HG02938 (cell line): Measurements from ENCODE around the gene CTF1.

Source experiments
- ATAC-seq: cut with Tn5 transposase; IDR thresholded peaks from one replicate; pipeline ENCODE4 v1.9.1; 2021; ENCODE audit warnings: mild to moderate bottlenecking, moderate library complexity; ENCODE audit not compliant: unreplicated experiment

Gene CTF1

DNA sequence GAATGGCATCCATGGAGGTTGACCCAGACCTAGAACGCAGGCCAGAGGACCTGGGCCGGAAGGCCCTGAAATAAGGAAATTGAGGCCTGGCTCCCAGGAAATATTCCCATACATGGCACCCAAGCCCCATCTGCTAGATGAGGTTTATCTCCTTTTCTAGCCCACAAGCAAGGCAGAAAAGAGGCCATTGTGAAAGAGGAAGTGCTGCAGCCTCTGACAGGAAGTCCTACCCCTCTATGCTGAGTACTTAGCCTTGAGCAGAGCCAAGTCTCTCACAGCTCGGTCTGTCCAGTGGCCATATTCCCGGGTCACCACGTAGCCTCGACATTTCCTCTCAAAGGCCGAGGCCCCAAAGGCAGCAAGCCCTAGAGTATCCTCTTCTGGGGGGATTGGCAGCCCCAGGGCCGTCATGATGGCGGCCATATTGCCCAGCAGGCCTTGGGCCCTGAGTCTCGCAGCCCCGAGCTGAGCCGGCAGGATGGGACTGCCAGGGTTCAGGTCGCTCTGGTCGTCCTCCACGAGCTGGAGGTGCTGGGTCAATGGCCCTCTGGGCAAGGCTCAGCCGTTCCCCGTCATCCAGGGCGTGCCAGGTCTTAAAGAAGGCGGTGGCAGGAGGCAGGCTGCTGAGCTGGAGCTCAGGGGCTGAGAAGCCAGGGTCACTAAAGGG is 7.8 kb downstream of the CTF1 start:
- ATAC-seq: no peak

DNA sequence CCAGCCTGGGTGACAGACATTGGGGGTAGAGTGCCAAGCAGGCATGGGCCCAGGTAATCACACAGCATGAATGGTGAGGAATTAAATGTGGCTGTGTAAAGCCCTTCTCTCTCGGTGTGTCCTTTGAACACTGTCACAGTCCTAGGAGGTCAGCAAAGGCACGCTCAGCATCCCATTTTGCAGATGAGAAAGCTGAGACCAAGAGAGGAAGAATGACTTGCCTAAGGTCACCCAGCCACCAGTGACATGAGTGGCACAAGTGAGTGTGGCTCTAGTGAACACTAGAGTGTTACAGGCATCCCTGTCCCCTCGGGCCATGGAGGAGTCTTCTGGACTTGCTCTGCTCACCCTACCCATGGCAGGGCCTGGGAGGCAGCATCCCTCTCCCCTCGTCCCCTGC is 10.7 kb downstream of the CTF1 start:
- no peak for ATAC-seq

GRCh38 chr16:30910427-30911029 is 14.1 kb downstream of the CTF1 start:
- ATAC-seq: no peak

- ATAC-seq: no peak
Measured at GRCh38 chr16:30912794-30913412, 16.5 kb downstream of the CTF1 start.

DNA sequence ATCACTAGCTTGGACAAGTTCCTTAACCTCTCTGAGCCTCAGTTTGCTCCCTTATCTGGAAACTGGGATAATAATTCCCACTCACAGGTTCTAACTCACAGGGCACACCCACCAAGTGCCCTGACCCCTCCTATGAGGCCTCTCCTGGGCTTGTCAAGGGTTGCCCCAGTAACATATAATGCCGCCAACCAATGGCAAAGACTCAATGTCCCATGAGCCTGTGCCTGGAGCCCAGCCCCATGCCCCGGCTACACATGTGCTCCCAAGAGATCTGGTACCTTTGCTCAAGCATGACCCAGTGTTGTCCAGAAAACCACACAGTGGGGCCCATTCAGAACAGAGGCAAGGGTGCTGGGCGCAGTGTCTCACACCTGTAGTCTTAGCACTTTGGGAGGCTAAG is 18.4 kb downstream of the CTF1 start:
- no peak for ATAC-seq

DNA sequence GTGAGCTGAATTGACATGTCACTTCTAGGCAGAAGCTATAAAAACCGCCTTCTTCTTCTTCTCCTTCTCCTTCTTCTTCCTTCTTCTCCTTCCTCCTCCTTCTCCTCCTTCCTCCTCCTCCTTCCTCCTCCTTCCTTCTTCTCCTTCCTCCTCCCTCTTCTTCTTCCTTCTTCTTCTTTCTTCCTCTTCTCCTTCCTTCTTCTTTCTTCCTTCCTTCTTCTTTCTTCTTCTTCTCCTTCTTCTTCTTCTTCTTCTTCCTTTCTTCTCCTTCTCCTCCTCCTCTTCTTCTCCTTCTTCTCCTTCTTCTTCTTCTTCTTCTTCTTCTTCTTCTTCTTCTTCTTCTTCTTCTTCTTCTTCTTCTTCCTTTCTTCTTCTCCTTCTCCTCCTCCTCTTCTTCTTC is 22.2 kb downstream of the CTF1 start:
- ATAC-seq: no peak

GRCh38 chr16:30920891-30921290 is 24.5 kb downstream of the CTF1 start:
- no peak for ATAC-seq

DNA sequence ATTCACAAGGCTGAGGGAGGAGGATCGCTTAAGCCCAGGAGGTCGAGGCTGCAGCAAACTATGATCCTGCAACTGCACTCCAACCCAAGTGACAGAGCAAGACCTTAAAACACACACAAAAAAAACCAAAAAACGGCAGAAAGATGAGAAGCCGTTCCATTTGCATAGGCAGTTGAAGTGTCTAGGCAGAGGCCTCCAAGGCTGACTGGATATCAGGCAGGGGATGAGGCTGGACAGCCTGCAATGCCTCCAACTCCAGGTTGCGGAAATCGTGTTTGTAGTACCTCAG is 25.0 kb downstream of the CTF1 start:
- ATAC-seq: no peak

DNA sequence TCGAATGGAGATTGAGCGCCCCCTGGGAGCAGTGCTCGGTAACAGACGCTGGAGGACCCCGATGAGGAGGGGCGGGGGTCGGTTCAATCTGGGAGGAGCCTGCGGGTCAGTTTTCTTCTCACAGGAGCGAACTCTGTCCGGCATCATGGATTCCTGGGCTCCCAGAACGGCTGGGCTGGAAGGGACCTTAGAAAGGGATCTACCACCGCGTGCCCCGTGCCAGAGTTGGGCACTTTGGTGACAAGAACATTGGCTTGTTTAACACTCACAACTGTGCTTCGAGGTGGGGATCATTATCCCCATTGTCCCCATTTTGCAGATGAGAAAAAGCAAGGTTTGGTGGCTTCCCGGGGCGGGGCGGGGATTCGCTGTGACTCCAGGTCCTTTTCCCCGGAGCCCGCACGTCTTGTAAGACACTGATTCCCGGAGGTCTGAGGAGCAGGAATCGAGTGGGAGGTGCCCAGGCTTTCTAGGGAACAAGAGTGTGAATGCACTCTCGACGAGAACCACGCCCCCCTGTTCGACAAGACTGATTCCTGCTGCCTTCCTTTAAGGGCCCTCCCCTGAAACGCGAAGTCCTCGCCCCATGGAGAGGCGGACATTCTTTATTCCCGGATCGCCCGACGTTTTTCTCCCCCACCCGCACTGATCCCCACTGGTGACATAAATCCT is 25.5 kb downstream of the CTF1 start:
- no peak for ATAC-seq

DNA sequence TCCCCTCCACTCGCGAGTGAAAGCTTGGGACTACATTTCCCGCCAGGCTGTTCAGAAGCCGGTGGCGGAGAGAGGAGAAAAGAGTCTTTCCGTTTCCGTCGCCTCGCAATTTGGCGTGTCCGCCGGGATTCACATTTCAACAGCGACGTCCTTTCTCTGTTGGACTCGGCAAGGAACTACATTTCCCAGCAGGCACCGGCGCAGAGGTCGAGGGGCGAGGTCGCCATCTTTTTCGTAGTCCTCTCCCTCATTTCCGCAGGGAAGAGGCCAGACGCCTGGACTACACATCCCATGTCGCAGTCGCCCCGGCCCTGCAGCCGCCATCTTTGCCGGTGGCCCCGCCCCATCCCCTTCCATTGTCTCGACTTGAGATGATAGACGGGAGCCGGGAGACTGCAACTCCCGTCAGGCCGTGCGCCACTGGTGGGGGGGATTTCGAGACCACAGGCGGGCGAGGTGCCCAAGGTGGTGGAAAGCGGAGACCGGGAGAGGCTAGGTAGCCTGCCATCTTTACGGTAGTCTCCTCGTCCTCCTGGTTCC is 26.1 kb downstream of the CTF1 start:
- peak; percentile 75 for ATAC-seq

- ATAC-seq: peak; percentile 63
Measured at GRCh38 chr16:30922960-30923535, 26.6 kb downstream of the CTF1 start.

DNA sequence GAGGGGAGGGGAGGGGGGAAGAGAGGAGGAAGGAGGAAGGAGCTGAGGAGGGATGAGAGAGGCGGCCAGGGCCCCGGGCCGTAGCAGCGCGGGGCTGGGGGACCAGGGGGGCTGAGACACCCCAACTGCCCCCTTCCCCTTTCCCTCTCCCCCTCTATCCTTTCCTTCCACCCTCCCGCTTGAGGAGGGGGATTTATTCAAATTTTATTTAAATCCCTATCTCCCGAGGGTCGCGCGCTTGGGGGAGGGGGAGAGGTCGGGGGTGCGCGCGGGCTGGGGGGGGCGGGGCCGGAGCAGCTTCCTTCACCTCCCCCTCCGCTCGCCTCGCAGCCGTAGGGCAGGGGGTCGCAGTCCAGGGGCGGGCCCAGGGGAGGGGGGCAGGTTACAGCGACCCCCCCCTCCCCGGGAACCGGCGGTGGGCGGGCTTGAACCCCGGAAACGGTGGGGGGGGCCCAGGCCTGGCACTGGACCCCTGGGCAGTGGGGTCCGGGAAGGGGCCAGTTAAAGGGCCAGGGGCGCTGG is 27.2 kb downstream of the CTF1 start, which contains the start of gene FBXL19:
FBXL19 (plus strand) TSS at position 19 of the 522 bp plus-strand sequence. CDS start 2,183 bp downstream, outside the sequence.
- no peak for ATAC-seq

DNA sequence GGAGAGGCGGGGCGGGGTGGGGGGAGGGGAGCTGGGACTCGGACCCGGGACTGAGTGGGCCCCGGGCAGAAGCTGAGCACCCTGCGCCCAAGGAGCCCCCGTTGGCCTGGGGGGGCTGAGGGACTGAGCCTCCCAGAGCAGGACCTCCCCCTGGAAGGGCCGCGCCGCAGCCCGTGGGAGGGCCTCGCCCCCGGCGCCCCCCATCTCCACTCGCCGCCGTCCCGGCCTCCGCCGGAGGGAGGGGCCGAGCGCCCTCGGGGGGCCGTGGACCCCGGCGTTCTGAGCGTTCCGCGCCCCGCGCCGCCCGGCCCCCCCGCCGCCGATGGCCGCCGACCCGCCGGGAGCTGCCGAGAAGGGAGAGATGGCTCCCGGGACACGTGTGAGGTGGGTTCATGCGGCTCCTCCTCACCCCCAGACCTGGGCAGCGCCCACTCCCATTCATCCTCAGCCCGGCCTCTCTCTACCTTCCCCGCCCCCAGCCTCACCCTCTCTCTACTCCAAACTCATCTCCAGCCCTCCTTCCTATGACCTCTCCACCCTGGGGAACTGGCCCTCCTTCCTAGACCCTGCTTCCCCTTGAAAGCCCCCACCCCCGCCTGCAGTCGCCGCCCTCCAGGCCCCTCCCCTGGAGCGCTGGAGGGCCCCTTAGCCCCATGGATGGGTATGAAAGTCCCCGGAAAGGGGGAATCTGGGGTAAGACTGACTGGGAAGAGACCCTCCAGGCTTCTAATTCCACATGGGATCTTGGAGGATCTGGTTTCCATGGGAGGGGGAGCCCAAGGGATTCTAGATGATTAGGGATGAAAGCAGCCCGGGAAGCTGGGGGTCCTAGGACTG is 27.9 kb downstream of the CTF1 start:
- ATAC-seq: no peak

DNA sequence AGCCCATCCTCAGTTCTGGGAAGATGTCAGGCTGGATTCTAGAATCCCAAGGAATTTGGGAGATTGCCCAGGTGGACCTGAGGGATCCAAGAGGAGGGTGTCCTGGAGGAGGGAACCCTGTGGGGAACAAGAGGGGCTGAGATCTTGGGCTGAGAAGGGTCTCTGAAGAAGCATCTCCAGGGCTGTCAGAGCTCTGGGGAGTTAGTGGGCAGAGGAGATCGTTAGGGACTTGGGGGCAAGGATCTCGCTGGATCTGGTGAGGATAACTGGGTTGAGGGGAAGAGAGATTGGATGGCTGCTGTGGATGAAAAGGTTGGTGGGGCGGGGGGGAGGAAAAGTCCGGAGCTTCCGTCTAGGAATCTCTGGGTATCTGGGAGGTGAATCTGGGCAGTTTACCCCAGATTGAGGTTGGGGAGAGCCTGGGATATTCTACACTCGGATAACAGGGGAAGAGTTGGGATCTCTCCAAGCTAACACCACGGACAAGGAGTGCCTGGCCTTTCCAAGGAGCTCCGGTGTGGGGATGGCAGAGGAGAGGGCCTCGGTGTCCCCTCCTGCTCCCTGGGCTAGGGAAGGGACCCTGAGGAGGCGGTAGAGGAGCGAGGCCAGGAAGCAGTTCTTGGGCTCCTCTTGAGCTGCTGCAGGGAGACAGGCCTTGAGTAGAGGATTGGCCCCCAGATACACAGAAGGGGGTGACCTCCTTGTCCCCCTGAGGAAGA is 28.7 kb downstream of the CTF1 start:
- no peak for ATAC-seq

GRCh38 chr16:30925632-30925987 is 29.2 kb downstream of the CTF1 start:
- ATAC-seq: no peak

DNA sequence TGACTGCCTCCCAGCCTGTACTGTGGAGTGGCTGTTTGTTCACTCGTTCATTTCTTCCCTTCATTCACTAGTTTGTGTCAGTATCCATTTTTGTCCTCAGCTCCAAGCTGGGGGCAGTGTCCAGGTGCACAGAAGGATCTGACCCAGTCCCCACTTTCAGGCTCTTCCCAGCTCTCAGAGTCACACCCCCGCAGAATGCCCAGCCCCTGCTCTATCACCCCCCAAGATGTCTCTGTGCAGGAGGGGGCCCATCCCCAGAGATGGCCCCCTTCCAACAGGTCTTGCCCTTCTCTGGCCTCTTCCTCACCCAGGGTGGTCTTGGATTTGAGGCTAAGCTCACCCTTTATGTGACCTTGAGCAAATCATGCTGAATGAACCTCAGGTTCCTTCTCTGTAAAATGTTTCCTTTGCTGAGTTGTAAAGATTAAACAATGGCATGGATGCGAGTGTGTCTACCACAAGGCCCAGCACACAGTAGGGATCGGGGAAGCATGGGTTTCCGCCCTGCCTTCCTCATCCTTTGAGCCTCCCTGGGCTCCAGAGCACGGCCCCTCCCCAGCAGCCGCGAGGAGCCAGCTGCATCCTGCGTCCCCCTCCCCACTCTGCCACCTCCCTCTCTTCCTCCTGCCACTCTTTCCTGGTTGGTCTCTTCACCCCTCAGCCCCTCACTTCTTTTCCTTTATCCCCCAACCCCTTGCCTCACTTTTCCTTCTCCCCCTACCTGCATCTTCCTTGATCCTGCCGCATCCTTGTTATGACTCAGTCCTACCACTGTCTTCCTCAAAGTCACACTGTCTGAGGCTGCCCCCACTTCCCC is 29.8 kb downstream of the CTF1 start:
- ATAC-seq: no peak

DNA sequence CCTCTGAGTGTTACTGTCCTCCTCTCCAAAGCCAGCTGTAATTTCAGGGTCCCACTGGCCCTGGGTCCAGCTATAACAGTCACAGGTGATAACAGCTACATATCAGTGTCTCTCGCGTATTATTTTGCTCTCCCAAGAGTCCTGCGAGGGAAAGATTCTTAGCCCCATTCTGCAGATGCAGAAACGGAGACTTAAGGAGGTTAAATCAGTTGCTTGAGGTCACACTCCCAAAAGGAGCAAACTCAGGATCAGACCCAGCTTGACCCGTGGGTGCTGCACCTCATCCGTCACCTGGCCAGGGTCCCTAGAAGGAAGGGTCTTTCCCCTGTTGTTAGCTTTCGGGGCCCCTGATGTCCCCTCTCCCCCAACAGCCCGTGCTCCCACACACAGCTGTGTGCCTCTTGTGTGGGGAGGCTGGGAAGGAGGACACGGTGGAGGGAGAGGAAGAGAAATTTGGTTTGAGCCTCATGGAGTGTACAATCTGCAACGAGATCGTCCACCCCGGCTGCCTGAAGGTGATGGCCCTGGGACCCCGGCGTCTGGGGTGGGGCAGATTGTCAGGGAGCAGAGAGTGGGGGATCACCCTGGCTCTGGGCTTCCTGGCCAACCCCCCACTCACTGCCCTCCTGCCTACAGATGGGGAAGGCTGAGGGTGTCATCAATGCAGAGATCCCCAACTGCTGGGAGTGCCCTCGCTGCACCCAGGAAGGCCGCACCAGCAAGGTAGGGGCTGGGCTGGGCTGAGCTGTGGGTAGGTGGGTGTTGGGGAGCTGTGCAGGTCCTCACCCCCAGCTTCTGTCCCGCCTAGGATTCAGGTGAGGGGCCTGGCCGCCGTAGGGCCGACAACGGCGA is 30.7 kb downstream of the CTF1 start:
- ATAC-seq: no peak

GRCh38 chr16:30927789-30928378 is 31.5 kb downstream of the CTF1 start:
- no peak for ATAC-seq
